Trophoblast cell (in vitro differentiated cells and primary cell): ENCODE results near the gene FMNL2.
"Not testable (repeated sequence)": the region's sequence is repeated elsewhere in the genome, so short reads cannot be mapped to it uniquely, and the experiment has no call there.

Experiments used
- DNase-seq, 2 donors: peaks; one replicate each; pipeline ENCODE4 v3.0.0-alpha.2; 2016
- H2AFZ ChIP-seq: 2 replicates; pipeline ENCODE4 v1.6.1; 2013; ENCODE audit warnings: low read length, moderate library complexity, mild to moderate bottlenecking; ENCODE audit not compliant: insufficient read depth, poor library complexity
- H2AK5ac ChIP-seq: 2 replicates; pipeline ENCODE4 v1.6.1; 2013; ENCODE audit warnings: mild to moderate bottlenecking, low read length
- H2BK120ac ChIP-seq: 2 replicates; pipeline ENCODE4 v1.6.1; 2013; ENCODE audit warnings: low read length, mild to moderate bottlenecking, moderate library complexity; ENCODE audit not compliant: insufficient read depth, poor library complexity
- H2BK12ac ChIP-seq: 2 replicates; pipeline ENCODE4 v1.6.1; 2013; ENCODE audit warnings: mild to moderate bottlenecking, low read length, moderate library complexity
- H2BK5ac ChIP-seq: 2 replicates; pipeline ENCODE4 v1.6.1; 2013; ENCODE audit warnings: low read length, low read depth, moderate library complexity, mild to moderate bottlenecking; ENCODE audit not compliant: poor library complexity
- H3K14ac ChIP-seq: 2 replicates; pipeline ENCODE4 v1.6.1; 2013; ENCODE audit warnings: mild to moderate bottlenecking, low read length
- H3K18ac ChIP-seq: 2 replicates; pipeline ENCODE4 v1.6.1; 2013; ENCODE audit warnings: mild to moderate bottlenecking, low read length
- H3K23ac ChIP-seq: 2 replicates; pipeline ENCODE4 v1.6.1; 2013; ENCODE audit warnings: low read length
- H3K27ac ChIP-seq: 2 replicates; pipeline ENCODE4 v1.5.1; 2013; ENCODE audit warnings: low read depth, mild to moderate bottlenecking, inconsistent platforms, low read length, moderate library complexity
- H3K27me3 ChIP-seq: 2 replicates; pipeline ENCODE4 v1.6.1; 2013; ENCODE audit warnings: inconsistent platforms, mild to moderate bottlenecking, low read length, moderate library complexity; ENCODE audit not compliant: insufficient read depth
- H3K36me3 ChIP-seq, 2 experiments: 1 replicate in 1 of 2; 2 replicates in 1 of 2; pipeline ENCODE4 v1.6.1; 2013; ENCODE audit warnings: low read length in 2 of 2, mild to moderate bottlenecking in 2 of 2, moderate library complexity in 1 of 2; ENCODE audit not compliant: insufficient read depth in 2 of 2, control insufficient read depth in 1 of 2
- H3K4ac ChIP-seq: 2 replicates; pipeline ENCODE4 v1.6.1; 2013; ENCODE audit warnings: low read depth, mild to moderate bottlenecking, low read length, moderate library complexity
- H3K4me1 ChIP-seq, 2 experiments: 1 replicate in 1 of 2; 2 replicates in 1 of 2; pipeline ENCODE4 v1.6.1; 2013; ENCODE audit warnings: low read length in 2 of 2, mild to moderate bottlenecking in 2 of 2, moderate library complexity in 1 of 2; ENCODE audit not compliant: insufficient read depth in 2 of 2, control insufficient read depth in 1 of 2
- H3K4me2 ChIP-seq: 2 replicates; pipeline ENCODE4 v1.6.1; 2013; ENCODE audit warnings: inconsistent platforms, mild to moderate bottlenecking, low read length, moderate library complexity
- H3K4me3 ChIP-seq: 2 replicates; pipeline ENCODE4 v1.5.1; 2013; ENCODE audit warnings: mild to moderate bottlenecking, low read depth, low read length, inconsistent platforms
- H3K79me1 ChIP-seq: one replicate; pipeline ENCODE4 v1.6.1; 2013; ENCODE audit warnings: low read length
- H3K79me2 ChIP-seq: 2 replicates; pipeline ENCODE4 v1.6.1; 2013; ENCODE audit warnings: low read length, mild to moderate bottlenecking; ENCODE audit not compliant: control insufficient read depth, insufficient read depth, poor library complexity
- H3K9ac ChIP-seq: 2 replicates; pipeline ENCODE4 v1.6.1; 2013; ENCODE audit warnings: mild to moderate bottlenecking, low read length
- H3K9me3 ChIP-seq: 2 replicates; pipeline ENCODE4 v1.6.1; 2013; ENCODE audit warnings: low read depth, mild to moderate bottlenecking, control low read depth, inconsistent platforms, low read length; ENCODE audit not compliant: insufficient read depth
- H4K12ac ChIP-seq: 2 replicates; pipeline ENCODE4 v1.6.1; 2013; ENCODE audit warnings: low read depth, mild to moderate bottlenecking, low read length, moderate library complexity
- H4K8ac ChIP-seq: 2 replicates; pipeline ENCODE4 v1.6.1; 2013; ENCODE audit warnings: low read depth, mild to moderate bottlenecking, low read length, moderate library complexity
- H4K91ac ChIP-seq: one replicate; pipeline ENCODE4 v1.6.1; 2013; ENCODE audit warnings: low read depth, mild to moderate bottlenecking, low read length, moderate library complexity
- WGBS: extraction: QIAGEN DNeasy Blood & Tissue Kit; methylation state at CpG from one replicate; pipeline ENCODE4 v1.1.7; 2013; ENCODE audit warnings: missing lambda C conversion rate; ENCODE audit not compliant: insufficient read length, insufficient coverage; ENCODE audit errors: extremely low coverage; 5-methylcytosine and 5-hydroxymethylcytosine counted together

The FMNL2 gene

GRCh38 chr2:152472481-152472887, 137.5 kb downstream of the FMNL2 start:
- Histone ChIP-seq H4K8ac (no peak overlapping the region), H3K9me3 (no peaks in the 10 kb centered on the region), H3K79me2 (no peaks in the 10 kb centered on the region), H3K4me2 (no peak overlapping the region), H3K27ac (no peak overlapping the region), H2AK5ac (no peak overlapping the region), H3K4me1 (peaks cover 0 to 6% of the 10 kb centered on the region in 2 experiments), H3K27me3 (no peaks in the 10 kb centered on the region), H2AFZ (no peak overlapping the region), H2BK12ac (no peak overlapping the region), H3K23ac (no peak overlapping the region), H2BK5ac (no peak overlapping the region), H3K9ac (no peak overlapping the region), H3K14ac (no peak overlapping the region), H3K4ac (no peak overlapping the region), H3K18ac (no peak overlapping the region), H3K79me1 (no peaks in the 10 kb centered on the region), H2BK120ac (no peak overlapping the region), H4K12ac (no peak overlapping the region), H3K36me3 (no peaks in the 10 kb centered on the region), H3K4me3 (no peak overlapping the region), H4K91ac (no peak overlapping the region)
- peak; percentile 76 to 95 for DNase-seq
- no CpG with 5 or more reads among the region's 1 CpG for WGBS

GRCh38 chr2:152473151-152473857, 138.3 kb downstream of the FMNL2 start:
- no peaks in the 10 kb centered on the region for H3K36me3 ChIP-seq
- no peak overlapping the region for H3K27ac ChIP-seq
- no peak for DNase-seq
- H3K4me3 ChIP-seq, result no peak overlapping the region
- no peak overlapping the region for H2BK120ac ChIP-seq
- H3K4ac ChIP-seq, result no peak overlapping the region
- no peak overlapping the region for H2BK5ac ChIP-seq
- no peak overlapping the region for H3K23ac ChIP-seq
- no peaks in the 10 kb centered on the region for H3K79me2 ChIP-seq
- H4K8ac ChIP-seq, result no peak overlapping the region
- H3K14ac ChIP-seq, result no peak overlapping the region
- no peak overlapping the region for H3K9ac ChIP-seq
- no peak overlapping the region for H2AFZ ChIP-seq
- no CpG with 5 or more reads among the region's 1 CpG for WGBS
- H3K4me2 ChIP-seq, result no peak overlapping the region
- H3K27me3 ChIP-seq, result no peaks in the 10 kb centered on the region
- H3K9me3 ChIP-seq, result no peaks in the 10 kb centered on the region
- H3K18ac ChIP-seq, result no peak overlapping the region
- no peak overlapping the region for H2AK5ac ChIP-seq
- no peaks in the 10 kb centered on the region for H3K79me1 ChIP-seq
- no peak overlapping the region for H4K91ac ChIP-seq
- no peak overlapping the region for H2BK12ac ChIP-seq
- H4K12ac ChIP-seq, result no peak overlapping the region
- peaks cover 0 to 6% of the 10 kb centered on the region in 2 experiments for H3K4me1 ChIP-seq

GRCh38 chr2:152474523-152474922, 139.5 kb downstream of the FMNL2 start:
- H3K9me3 ChIP-seq, H2BK120ac ChIP-seq, H3K36me3 ChIP-seq, H3K4me3 ChIP-seq, H3K27ac ChIP-seq, H4K8ac ChIP-seq, H3K79me2 ChIP-seq, H3K14ac ChIP-seq, H3K4me2 ChIP-seq, H3K18ac ChIP-seq, H2AFZ ChIP-seq, DNase-seq, H3K4ac ChIP-seq, H2BK12ac ChIP-seq, H4K91ac ChIP-seq, H2AK5ac ChIP-seq, H3K27me3 ChIP-seq, H3K4me1 ChIP-seq, H2BK5ac ChIP-seq, H3K79me1 ChIP-seq, H3K23ac ChIP-seq, H4K12ac ChIP-seq, H3K9ac ChIP-seq: not testable (repeated sequence)
- WGBS, result no CpG with 5 or more reads among the region's 5 CpGs

DNA sequence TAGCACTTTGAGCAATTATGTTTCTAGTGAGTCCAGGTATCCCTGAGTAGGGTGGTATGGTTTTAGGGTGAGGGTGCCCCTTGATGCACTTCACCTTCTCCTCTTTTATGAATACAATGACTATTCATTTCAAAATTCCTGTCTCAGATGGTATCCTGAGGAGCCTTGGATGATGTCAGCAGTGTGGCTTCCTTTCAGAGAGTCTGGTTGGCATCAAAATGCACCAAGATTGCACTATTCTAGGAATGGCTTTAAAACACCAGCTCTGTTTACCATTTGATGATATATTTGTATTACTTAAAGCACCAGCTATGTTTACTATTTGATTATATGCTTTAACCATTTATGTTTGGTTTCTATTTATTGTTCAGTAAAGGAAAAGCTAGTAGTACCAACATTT, 141.0 kb downstream of the FMNL2 start:
- no peak for DNase-seq
- H3K27ac ChIP-seq, result no peak overlapping the region
- no peaks in the 10 kb centered on the region for H3K79me1 ChIP-seq
- no peak overlapping the region for H3K4ac ChIP-seq
- H4K12ac ChIP-seq, result no peak overlapping the region
- no peak overlapping the region for H2BK120ac ChIP-seq
- H4K8ac ChIP-seq, result no peak overlapping the region
- H2BK12ac ChIP-seq, result no peak overlapping the region
- no peak overlapping the region for H3K9ac ChIP-seq
- no peak overlapping the region for H2BK5ac ChIP-seq
- H3K27me3 ChIP-seq, result no peaks in the 10 kb centered on the region
- no peak overlapping the region for H3K4me3 ChIP-seq
- no peak overlapping the region for H2AFZ ChIP-seq
- H4K91ac ChIP-seq, result no peak overlapping the region
- no peak overlapping the region for H3K18ac ChIP-seq
- H3K79me2 ChIP-seq, result no peaks in the 10 kb centered on the region
- no peaks in the 10 kb centered on the region for H3K9me3 ChIP-seq
- H3K14ac ChIP-seq, result no peak overlapping the region
- no peak overlapping the region for H3K23ac ChIP-seq
- H3K4me2 ChIP-seq, result no peak overlapping the region
- H3K4me1 ChIP-seq, result peaks cover 0 to 2% of the 10 kb centered on the region in 2 experiments
- no peak overlapping the region for H2AK5ac ChIP-seq
- no peaks in the 10 kb centered on the region for H3K36me3 ChIP-seq
